GM19043 (cell line): Measurements from ENCODE around the gene OXT.

ENCODE experiments used
- ATAC-seq: cut with Tn5 transposase; IDR thresholded peaks from one replicate; pipeline ENCODE4 v1.9.1; 2021; ENCODE audit warnings: low read depth; ENCODE audit not compliant: unreplicated experiment

OXT gene

DNA sequence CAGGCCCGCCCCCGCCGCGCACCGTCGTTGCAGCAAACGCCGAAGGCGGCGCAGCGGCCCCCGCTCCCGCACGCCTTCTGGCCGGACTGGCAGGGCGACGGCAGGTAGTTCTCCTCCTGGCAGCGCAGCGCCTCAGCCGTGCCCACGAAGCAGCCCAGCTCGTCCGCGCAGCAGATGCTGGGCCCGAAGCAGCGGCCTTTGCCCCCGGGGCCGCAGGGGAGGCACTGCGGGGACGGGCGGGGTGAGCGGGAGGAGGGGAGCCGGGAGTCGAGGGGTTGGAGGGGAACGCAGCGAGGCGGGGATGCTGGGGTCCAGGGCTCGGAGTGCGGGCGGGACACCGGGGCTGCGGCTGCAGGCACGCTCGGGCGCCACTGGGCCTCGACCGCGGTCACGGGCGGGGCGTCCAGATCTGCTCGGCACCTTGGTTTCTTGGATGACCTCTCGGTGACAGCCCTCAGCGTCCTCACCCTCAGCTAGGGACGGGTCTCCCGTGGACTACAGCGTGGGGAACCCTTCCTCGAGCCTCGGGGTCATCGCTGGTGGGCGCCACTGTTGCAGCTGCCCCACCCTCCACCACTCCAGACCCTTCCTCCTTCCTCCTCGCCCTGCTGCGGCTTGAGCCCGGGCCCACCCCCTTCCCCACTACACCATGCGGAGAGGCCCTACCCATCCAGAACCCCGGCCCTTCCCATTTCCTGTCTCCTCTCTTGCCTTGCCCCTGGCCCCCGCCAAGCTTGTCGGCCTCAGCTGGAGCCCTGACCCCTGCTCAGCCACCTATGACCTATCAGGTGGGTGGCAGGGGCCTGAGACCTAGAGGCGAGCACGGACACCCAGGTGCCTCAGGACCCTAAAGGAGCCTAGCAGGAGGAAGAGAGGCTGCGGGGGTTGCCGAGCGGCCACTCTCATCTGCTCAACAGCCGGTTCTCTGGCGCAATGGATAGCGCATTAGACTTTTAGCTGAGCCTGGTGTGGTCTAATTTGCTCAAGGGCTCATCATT is 11.8 kb downstream of the OXT start:
- ATAC-seq: no peak

GRCh38 chr20:3084283-3084985 is 13.0 kb downstream of the OXT start, which contains the start of gene AVP:
Gene AVP, minus strand, starts transcription at chr20:3084724. Its CDS starts 50 bp downstream, at chr20:3084674.
- no peak for ATAC-seq

- no peak for ATAC-seq
Measured at GRCh38 chr20:3084986-3085360, 13.6 kb downstream of the OXT start.

GRCh38 chr20:3085571-3086072 is 14.2 kb downstream of the OXT start:
- ATAC-seq: no peak

DNA sequence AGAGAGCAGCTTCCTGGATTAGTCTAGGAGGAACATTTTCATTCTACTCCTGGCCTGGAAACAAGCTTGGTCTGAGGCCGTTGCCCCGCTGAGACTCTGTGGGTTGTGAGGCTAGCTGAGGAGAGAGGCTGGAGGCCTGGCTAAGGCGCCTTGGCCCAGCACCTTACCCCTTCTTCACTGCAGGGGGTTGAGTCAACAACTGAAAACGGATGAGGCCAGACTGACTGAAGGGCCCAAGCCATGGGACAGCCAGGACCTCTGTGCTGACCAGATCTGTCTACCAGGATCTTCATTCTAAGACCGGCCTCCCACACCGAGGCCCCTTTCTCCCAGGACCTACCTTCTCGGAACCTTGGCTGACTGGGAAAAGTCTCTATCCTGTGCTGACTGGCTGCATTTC is 16.6 kb downstream of the OXT start:
- no peak for ATAC-seq

DNA sequence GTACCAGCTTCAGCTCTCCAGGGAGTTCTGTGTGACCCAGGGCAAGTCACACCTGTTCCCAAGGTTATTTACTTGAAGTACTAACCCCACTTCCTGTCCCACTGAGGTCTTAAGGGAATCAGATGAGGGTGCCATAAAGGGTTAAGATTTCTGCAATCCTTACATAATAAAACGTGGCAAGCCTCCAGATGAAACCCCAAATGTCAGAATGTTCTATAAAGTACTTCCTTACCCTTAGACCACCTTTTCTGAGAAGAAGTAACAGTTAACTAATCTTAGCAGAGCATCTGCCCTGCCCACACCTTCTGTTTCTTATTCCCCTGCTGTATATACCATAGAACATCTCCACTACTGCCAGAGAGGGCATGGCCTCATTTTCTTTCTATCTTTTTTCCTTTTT is 19.1 kb downstream of the OXT start:
- no peak for ATAC-seq

- ATAC-seq: no peak
Measured at GRCh38 chr20:3092611-3093379, 21.4 kb downstream of the OXT start.

GRCh38 chr20:3093861-3094361 is 22.5 kb downstream of the OXT start:
- no peak for ATAC-seq

DNA sequence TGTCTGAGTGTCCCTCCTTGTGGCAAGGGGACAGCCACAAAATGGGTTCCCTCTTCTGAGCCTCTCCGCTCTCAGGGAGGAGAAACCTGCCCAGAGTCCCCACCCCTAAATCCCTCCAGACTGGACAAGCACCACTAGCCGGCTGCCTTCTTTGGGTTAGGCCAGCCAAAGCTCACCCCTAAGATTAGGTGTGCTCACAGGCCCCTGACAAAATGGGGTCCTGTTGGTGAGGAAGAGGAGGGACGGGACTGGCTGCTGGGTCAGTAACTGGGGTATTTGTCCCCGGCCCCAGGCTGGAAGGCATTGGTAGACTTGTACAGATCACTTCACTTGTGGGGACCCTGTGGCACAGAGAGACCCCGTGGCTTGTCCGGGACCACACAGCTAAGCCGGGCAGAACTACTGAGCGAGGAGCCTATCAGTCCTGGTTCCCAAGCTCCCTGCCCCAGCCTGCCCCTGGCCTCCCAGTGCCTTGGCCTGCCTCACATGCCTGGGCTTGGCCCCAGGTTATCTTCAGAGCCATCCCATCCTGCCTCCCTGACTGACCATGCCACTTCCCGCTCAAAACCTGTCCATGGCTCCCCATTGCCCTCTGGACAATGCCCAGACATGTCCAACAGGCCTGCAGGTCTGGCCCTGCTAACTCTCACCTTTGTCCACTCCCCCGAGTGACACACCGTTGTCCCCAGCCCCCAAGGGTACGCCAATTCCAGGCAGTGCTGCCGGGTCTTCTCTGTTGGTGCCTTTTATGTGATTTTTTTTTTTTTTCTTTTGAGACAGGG is 23.6 kb downstream of the OXT start:
- no peak for ATAC-seq

GRCh38 chr20:3100480-3100879 is 29.1 kb downstream of the OXT start:
- no peak for ATAC-seq

DNA sequence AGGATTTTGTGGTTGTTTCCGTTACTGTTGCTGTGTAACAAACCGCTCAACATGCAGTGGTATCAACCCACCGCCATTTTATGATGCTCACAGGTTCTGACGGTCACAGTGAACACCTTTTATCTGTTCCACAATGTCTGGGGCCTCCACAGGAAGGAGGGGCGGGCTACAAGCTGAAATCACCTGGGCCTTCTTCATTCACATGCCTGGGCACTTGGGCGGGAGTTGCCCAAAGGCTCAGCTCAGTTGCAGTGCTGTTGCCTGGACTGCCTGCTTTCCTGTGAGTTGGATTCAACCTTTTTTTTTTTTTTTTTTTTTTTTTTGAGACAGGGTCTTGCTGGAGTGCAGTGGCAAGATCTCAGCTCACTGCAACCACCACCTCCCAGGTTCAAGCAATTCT is 29.8 kb downstream of the OXT start:
- ATAC-seq: no peak

- ATAC-seq: no peak
Measured at GRCh38 chr20:3101737-3102574, 30.5 kb downstream of the OXT start.

- no peak for ATAC-seq
Measured at GRCh38 chr20:3102575-3103368, 31.4 kb downstream of the OXT start.

DNA sequence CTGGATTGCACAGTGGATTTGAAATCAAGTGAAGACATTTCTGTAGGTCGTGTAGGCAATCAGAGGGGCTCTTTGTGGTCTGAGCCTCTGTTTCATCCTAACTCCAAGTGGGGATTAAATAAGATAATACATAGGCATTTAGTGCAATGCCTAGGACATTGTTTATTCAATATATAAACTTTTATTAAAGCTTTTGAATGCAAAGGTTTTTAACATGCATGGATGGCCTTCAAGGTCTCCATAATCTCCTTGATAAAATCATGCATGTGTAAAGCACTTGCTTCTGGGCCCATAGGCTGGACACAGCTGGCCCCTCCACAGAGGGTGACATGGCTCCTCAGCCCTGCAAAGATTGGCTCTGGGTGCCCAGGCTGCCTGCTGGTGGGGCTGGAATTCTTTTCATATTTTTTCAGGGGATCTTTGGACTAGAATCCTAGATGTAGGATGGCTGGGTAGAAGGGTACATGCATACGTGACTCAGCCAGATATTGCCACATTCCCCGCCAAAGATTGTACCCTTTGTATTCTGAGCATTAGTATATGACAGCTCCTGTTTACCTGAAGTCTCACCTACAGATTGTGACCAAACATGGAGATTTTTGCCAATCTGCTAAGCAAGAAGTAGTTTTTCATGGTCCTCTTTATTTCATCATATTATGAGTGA is 32.1 kb downstream of the OXT start:
- ATAC-seq: no peak

DNA sequence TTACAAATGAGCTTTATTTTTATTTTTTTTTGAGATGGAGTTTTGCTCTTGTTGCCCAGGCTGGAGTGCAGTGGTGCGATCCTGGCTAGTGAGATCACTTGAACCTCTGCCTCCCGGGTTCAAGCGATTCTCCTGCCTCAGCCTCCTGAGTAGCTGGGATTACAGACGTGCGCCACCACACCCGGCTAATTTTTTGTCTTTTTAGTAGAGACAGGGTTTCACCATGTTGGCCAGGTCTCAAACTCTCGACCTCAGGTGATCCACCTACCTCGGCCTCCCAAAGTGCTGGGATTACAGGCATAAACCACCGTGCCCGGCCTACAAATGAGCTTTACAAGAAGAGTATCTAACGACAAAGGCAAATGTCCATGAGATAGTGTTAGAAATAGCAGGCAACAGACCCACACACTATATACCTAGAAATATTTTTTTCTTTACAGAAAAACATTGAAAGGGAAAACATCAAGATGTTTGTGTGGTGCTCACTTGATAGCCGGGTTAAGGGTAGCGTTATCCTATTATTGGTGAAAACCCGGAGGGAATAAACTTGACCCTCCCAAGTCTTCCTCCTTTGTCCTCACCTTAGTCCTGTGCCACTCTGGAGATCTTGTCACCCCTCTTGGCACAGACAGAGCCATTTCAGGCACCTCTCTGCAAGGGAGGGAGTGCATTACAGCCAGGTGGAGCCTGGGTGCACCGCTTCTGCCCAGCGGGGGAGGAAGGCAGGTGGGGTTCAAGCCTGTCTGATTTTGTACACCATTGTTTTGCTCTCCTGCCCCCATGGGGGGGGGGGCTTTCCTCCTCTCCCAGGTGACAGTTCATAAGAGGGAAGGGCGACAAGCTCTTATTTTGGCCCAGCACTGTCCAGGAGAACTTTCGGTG is 34.1 kb downstream of the OXT start:
- ATAC-seq: no peak

DNA sequence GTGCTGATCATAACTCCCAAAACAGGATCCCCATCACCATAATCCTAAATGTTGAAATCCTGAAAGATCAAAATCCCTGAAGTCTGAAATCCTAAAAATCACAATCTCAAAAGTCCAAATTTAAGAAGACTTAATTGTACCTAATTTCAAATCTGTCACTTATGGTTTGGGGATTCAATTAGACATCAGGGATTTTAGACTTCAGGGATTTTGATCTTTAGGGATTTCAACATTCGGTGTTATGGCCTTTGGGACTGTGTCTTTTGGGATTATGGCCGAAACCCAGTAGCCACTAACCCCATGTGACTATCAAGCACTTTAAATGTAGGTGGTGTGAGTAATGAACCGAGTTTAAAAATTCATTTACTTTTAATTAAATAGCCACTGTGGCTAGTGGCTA is 34.8 kb downstream of the OXT start:
- ATAC-seq: no peak
